WTC11 (cell line): ENCODE results near the gene SRGAP1. TPM values are rescaled to one million over a fixed set of nuclear protein-coding genes. Genes with fewer than 3 reads are reported as not detected.

Source experiments
- ATAC-seq: fragments of 200-7000 bp; cut with Tn5 transposase; 2 replicates; pipeline ENCODE4 v1.10.0; 2021; ENCODE audit warnings: mild to moderate bottlenecking, moderate library complexity
- CTCF ChIA-PET: fragments of 300-600 bp; sonication (Branson Sonifier 250); formaldehyde crosslinking; loops from one replicate; lab custom pipeline; 2021; ENCODE audit warnings: antibody characterized with exemption; lab: Charles Lee
- POLR2A ChIA-PET: fragments of 350-600 bp; sonication (Branson Sonifier 250); formaldehyde crosslinking; loops from one replicate; lab custom pipeline; 2021; ENCODE audit warnings: antibody characterized with exemption; lab: Charles Lee
- DNase-seq: peaks from one replicate; pipeline ENCODE4 v3.0.0; 2021; ENCODE audit warnings: low spot score
- H3K27ac Mint-ChIP-seq: 2 replicates; pipeline ENCODE4 v1.8.0; 2021; ENCODE audit warnings: mixed read lengths
- H3K27me3 Mint-ChIP-seq: 2 replicates; pipeline ENCODE4 v1.8.0; 2021; ENCODE audit warnings: low read depth, mild to moderate bottlenecking, moderate library complexity, mixed read lengths
- H3K36me3 Mint-ChIP-seq: 2 replicates; pipeline ENCODE4 v1.8.0; 2021; ENCODE audit warnings: mixed read lengths
- H3K4me1 Mint-ChIP-seq: 2 replicates; pipeline ENCODE4 v1.8.0; 2022; ENCODE audit warnings: mixed read lengths
- H3K4me3 Mint-ChIP-seq: 2 replicates; pipeline ENCODE4 v1.8.0; 2021; ENCODE audit warnings: mild to moderate bottlenecking, moderate library complexity, mixed read lengths
- H3K9me3 Mint-ChIP-seq: 2 replicates; pipeline ENCODE4 v1.8.0; 2021; ENCODE audit warnings: mixed read lengths
- ATF2 ChIP-seq: sonication (generic); formaldehyde crosslinking; IDR thresholded peaks from 2 replicates; pipeline ENCODE4 v1.8.1; 2022; ENCODE audit warnings: low read depth, missing genetic modification reagents, borderline replicate concordance
- CDX4 ChIP-seq: fragments of 250-450 bp; sonication (Bioruptor Pico); IDR thresholded peaks from 2 replicates; pipeline ENCODE4 v1.9.0; 2021; ENCODE audit warnings: moderate library complexity, mild to moderate bottlenecking, inconsistent platforms, borderline replicate concordance
- CREB1 ChIP-seq: sonication (generic); formaldehyde crosslinking; IDR thresholded peaks from 2 replicates; pipeline ENCODE4 v1.8.0; 2023; ENCODE audit warnings: mild to moderate bottlenecking, missing genetic modification reagents
- E2F1 ChIP-seq: sonication (generic); formaldehyde crosslinking; IDR thresholded peaks from 2 replicates; pipeline ENCODE4 v1.8.0; 2022; ENCODE audit warnings: mild to moderate bottlenecking, missing genetic modification reagents
- ELF4 ChIP-seq: sonication (generic); formaldehyde crosslinking; IDR thresholded peaks from 2 replicates; pipeline ENCODE4 v1.8.1; 2022; ENCODE audit warnings: low read depth, mild to moderate bottlenecking, moderate library complexity, missing genetic modification reagents
- EMX1 ChIP-seq: fragments of 250-450 bp; sonication (Bioruptor Pico); IDR thresholded peaks from 2 replicates; pipeline ENCODE4 v1.8.0; 2021; ENCODE audit warnings: mild to moderate bottlenecking
- ESRRA ChIP-seq: sonication (generic); formaldehyde crosslinking; IDR thresholded peaks from 2 replicates; pipeline ENCODE4 v1.8.1; 2022; ENCODE audit warnings: mild to moderate bottlenecking, missing genetic modification reagents, borderline replicate concordance
- FOXP4 ChIP-seq: sonication (generic); formaldehyde crosslinking; IDR thresholded peaks from 2 replicates; pipeline ENCODE4 v1.8.0; 2022; ENCODE audit warnings: mild to moderate bottlenecking, missing genetic modification reagents
- HMGXB4 ChIP-seq: sonication (generic); formaldehyde crosslinking; IDR thresholded peaks from 2 replicates; pipeline ENCODE4 v1.8.1; 2023; ENCODE audit warnings: mild to moderate bottlenecking, moderate library complexity, missing genetic modification reagents
- JAZF1 ChIP-seq: fragments of 250-450 bp; sonication (Bioruptor Pico); IDR thresholded peaks from 2 replicates; pipeline ENCODE4 v1.9.0; 2021; ENCODE audit warnings: moderate library complexity, mild to moderate bottlenecking, inconsistent platforms
- OVOL2 ChIP-seq: fragments of 250-450 bp; sonication (Bioruptor Pico); IDR thresholded peaks from 2 replicates; pipeline ENCODE4 v1.9.0; 2021; ENCODE audit warnings: mild to moderate bottlenecking, borderline replicate concordance
- PREB ChIP-seq: sonication (generic); formaldehyde crosslinking; IDR thresholded peaks from 2 replicates; pipeline ENCODE4 v1.8.1; 2022; ENCODE audit warnings: mild to moderate bottlenecking, missing genetic modification reagents, moderate library complexity, borderline replicate concordance
- STAT6 ChIP-seq: sonication (generic); formaldehyde crosslinking; conservative IDR thresholded peaks from 2 replicates; pipeline ENCODE4 v1.8.1; 2023; ENCODE audit warnings: mild to moderate bottlenecking, low read depth, missing genetic modification reagents, moderate library complexity
- TEAD4 ChIP-seq: sonication (generic); formaldehyde crosslinking; IDR thresholded peaks from 2 replicates; pipeline ENCODE4 v1.8.0; 2022; ENCODE audit warnings: mild to moderate bottlenecking, missing genetic modification reagents
- ZNF121 ChIP-seq: sonication (generic); formaldehyde crosslinking; IDR thresholded peaks from 2 replicates; pipeline ENCODE4 v1.8.0; 2023; ENCODE audit warnings: missing genetic modification reagents
- ZNF138 ChIP-seq: sonication (generic); formaldehyde crosslinking; conservative IDR thresholded peaks from 2 replicates; pipeline ENCODE4 v1.8.1; 2022; ENCODE audit warnings: mild to moderate bottlenecking, moderate library complexity, missing genetic modification reagents
- ZNF396 ChIP-seq: fragments of 250-450 bp; sonication (Bioruptor Pico); IDR thresholded peaks from 2 replicates; pipeline ENCODE4 v1.8.0; 2021; ENCODE audit warnings: mild to moderate bottlenecking, moderate library complexity, borderline replicate concordance
- ZNF423 ChIP-seq: fragments of 250-450 bp; sonication (Bioruptor Pico); IDR thresholded peaks from 2 replicates; pipeline ENCODE4 v2.1.2; 2022; ENCODE audit warnings: mild to moderate bottlenecking, moderate library complexity
- total RNA-seq: library from RNA; stranded (reverse); gene quantifications from 3 replicates; pipeline ENCODE4 v1.2.3, GENCODE V29; 2021

Gene SRGAP1
- total RNA-seq, 1 experiment from 2014 or later = 10.3 TPM

- TF ChIP-seq E2F1 (CRISPR knock-in tag) (no peak), ZNF396 (CRISPR knock-in tag) (no peak), STAT6 (CRISPR knock-in tag) (no peak), OVOL2 (CRISPR knock-in tag) (no peak), EMX1 (no peak), CREB1 (CRISPR knock-in tag) (no peak), ZNF423 (CRISPR knock-in tag) (no peak), ZNF121 (CRISPR knock-in tag) (no peak), CDX4 (CRISPR knock-in tag) (no peak), JAZF1 (CRISPR knock-in tag) (no peak), ATF2 (CRISPR knock-in tag) (no peak), ESRRA (no peak), PREB (CRISPR knock-in tag) (no peak), TEAD4 (CRISPR knock-in tag) (no peak)
- POLR2A ChIA-PET = no interaction called here
- Mint-ChIP-seq H3K27me3 (peaks cover 3% of the 10 kb centered on the region; the same call in 1 of the 2 replicates), H3K4me1 (no peaks in the 10 kb centered on the region), H3K36me3 (no peaks in the 10 kb centered on the region), H3K9me3 (peaks cover 17% of the 10 kb centered on the region), H3K27ac (no peak overlapping the region), H3K4me3 (no peak overlapping the region)
- ATAC-seq (no peak), DNase-seq (no peak)
- CTCF ChIA-PET = no interaction called here
Observed at GRCh38 chr12:63816031-63816430, 28.5 kb upstream of the SRGAP1 start.

GRCh38 chr12:63820427-63820826 lies 24.1 kb upstream of the SRGAP1 start:
- H3K4me1 Mint-ChIP-seq = peaks cover 5% of the 10 kb centered on the region
- ATAC-seq = no peak
- TF ChIP-seq ELF4 (CRISPR knock-in tag) = no peak
- no peak for TF ChIP-seq ZNF138 (CRISPR knock-in tag)
- no peak for TF ChIP-seq HMGXB4 (CRISPR knock-in tag)
- no peak for TF ChIP-seq FOXP4 (CRISPR knock-in tag)
- TF ChIP-seq, all 79 proteins: peak for 0
- H3K27ac Mint-ChIP-seq = no peak overlapping the region
- POLR2A ChIA-PET = no interaction called here
- peaks cover 18% of the 10 kb centered on the region for H3K27me3 Mint-ChIP-seq
- DNase-seq = no peak
- no peak overlapping the region for H3K4me3 Mint-ChIP-seq
- CTCF ChIA-PET = interaction anchor here (1.0 kb wide), 1 partner anchor 361 kb away, joined by 3 read pairs; no protein-coding TSS in a partner anchor
- H3K36me3 Mint-ChIP-seq = no peaks in the 10 kb centered on the region
- peaks cover 20% of the 10 kb centered on the region for H3K9me3 Mint-ChIP-seq
